ENCODE measurements around the gene DCAF4. TPM values are rescaled to one million over a fixed set of nuclear protein-coding genes. Genes with fewer than 3 reads are reported as not detected.

The DCAF4 gene
- total and polyA plus RNA-seq, 4 experiments from 2014 or later: 7.2 to 26.9 (median 17.7) TPM

DNA sequence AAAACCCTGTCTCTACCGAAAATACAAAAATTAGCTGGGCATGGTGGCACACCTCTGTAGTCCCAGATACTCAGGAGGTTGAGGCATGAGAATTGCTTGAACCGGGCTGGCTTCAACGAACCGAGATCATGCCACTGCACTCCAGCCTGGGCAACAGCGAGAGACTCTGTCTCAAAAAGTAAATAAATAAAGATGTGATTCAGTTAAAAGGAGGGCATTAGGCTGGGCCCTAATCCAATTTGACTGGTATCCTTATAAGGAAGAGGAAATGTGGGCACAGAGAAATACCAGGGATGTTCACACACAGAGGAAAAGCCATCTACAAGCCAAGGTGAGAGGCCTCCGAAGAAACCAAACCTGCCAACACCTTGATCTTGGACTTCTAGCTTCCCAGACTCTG lies 10.1 kb upstream of the DCAF4 start:
- no peaks in the 10 kb centered on the region for H3K36me3 ChIP-seq (ENCODE audit: insufficient read depth, low read length)
- H3K9me3 ChIP-seq (ENCODE audit: control insufficient read depth in 1 of 2, low read length in 2 of 2): no peaks in the 10 kb centered on the region
- no peak overlapping the region for H3K27ac ChIP-seq (ENCODE audit: low read depth, low read length)
- H3K4me1 ChIP-seq (ENCODE audit: insufficient read depth, low read length): no peaks in the 10 kb centered on the region
- POLR2A ChIA-PET (ENCODE audit: partially characterized antibody): no interaction called here
- Mint-ChIP-seq H3K27me3 (peaks cover 3 to 11% of the 10 kb centered on the region in 2 donors), H3K4me1 (peaks cover 0 to 2% (median under 1%) of the 10 kb centered on the region in 4 donors), H3K36me3 (no peaks in the 10 kb centered on the region), H3K4me3 (no peak overlapping the region), H3K9me3 (no peaks in the 10 kb centered on the region), H3K27ac (no peak overlapping the region)
- intact Hi-C loops (cut with micrococcal nuclease): no loop called here
- no peaks in the 10 kb centered on the region for H3K27me3 ChIP-seq (ENCODE audit: insufficient read depth, low read length)
- no peak for DNase-seq
- CTCF ChIA-PET (ENCODE audit: partially characterized antibody): no interaction called here
- no peak overlapping the region for H3K4me3 ChIP-seq (ENCODE audit: low read length in 2 of 2)

GRCh38 chr14:72917094-72917802 lies 9.0 kb upstream of the DCAF4 start:
- Mint-ChIP-seq H3K27ac (peak overlapping the region in 1 of 7 donors; percentile 29), H3K27me3 (peaks cover 3 to 15% of the 10 kb centered on the region in 2 donors), H3K36me3 (no peaks in the 10 kb centered on the region), H3K4me3 (no peak overlapping the region), H3K9me3 (no peaks in the 10 kb centered on the region), H3K4me1 (peaks cover 0 to 2% (median under 1%) of the 10 kb centered on the region in 4 donors)
- ChIA-PET POLR2A (ENCODE audit: partially characterized antibody) (no interaction called here), CTCF (ENCODE audit: partially characterized antibody) (interaction anchor here (0.7 to 1.3 kb wide), 2 partner anchors 8 to 31 kb away, joined by 3 read pairs; no protein-coding TSS in a partner anchor)
- H3K9me3 ChIP-seq (ENCODE audit: control insufficient read depth in 1 of 2, low read length in 2 of 2): no peaks in the 10 kb centered on the region
- H3K4me3 ChIP-seq (ENCODE audit: low read length in 2 of 2): no peak overlapping the region
- H3K27ac ChIP-seq (ENCODE audit: low read depth, low read length): no peak overlapping the region
- H3K36me3 ChIP-seq (ENCODE audit: insufficient read depth, low read length): no peaks in the 10 kb centered on the region
- no peak for DNase-seq
- intact Hi-C loops (cut with micrococcal nuclease): no loop called here
- H3K27me3 ChIP-seq (ENCODE audit: insufficient read depth, low read length): no peaks in the 10 kb centered on the region
- no peaks in the 10 kb centered on the region for H3K4me1 ChIP-seq (ENCODE audit: insufficient read depth, low read length)

DNA sequence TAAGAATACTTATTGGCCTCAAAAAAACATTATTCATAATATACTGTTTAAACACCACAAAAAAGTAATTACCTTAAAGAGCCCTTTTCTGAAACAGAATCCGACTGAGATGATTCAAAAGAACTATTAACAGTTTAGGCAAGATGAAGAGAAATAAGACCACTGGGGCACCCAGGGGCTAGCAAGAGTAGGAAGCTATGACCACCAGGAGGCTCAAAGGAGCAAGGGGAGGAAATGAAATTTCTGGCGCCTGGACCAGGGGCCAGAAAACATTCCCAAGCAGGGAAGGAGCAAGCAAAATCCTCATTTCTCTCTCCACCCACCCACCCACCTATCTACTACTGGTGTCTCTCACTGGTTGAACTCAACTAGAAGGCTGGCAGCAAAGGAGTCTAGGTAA lies 6.3 kb upstream of the DCAF4 start:
- intact Hi-C loops (cut with micrococcal nuclease): loop anchor here (10.0 kb wide), 1 partner anchor 105 kb away; the partner anchor contains the start of gene ZFYVE1
- no peaks in the 10 kb centered on the region for H3K36me3 Mint-ChIP-seq
- DNase-seq: no peak
- no peaks in the 10 kb centered on the region for H3K4me1 Mint-ChIP-seq
- POLR2A ChIA-PET (ENCODE audit: partially characterized antibody): no interaction called here
- no peaks in the 10 kb centered on the region for H3K9me3 Mint-ChIP-seq
- no peaks in the 10 kb centered on the region for H3K4me1 ChIP-seq (ENCODE audit: insufficient read depth, low read length)
- no peaks in the 10 kb centered on the region for H3K27me3 ChIP-seq (ENCODE audit: insufficient read depth, low read length)
- H3K4me3 Mint-ChIP-seq: no peak overlapping the region
- no peak overlapping the region for H3K27ac ChIP-seq (ENCODE audit: low read depth, low read length)
- H3K27ac Mint-ChIP-seq: no peak overlapping the region
- H3K9me3 ChIP-seq (ENCODE audit: control insufficient read depth in 1 of 2, low read length in 2 of 2): no peaks in the 10 kb centered on the region
- CTCF ChIA-PET (ENCODE audit: partially characterized antibody): interaction anchor here (1.1 to 4.4 kb wide), 2 partner anchors 15 to 406 kb away, joined by 4 to 14 read pairs; no protein-coding TSS in a partner anchor
- no peaks in the 10 kb centered on the region for H3K36me3 ChIP-seq (ENCODE audit: insufficient read depth, low read length)
- H3K4me3 ChIP-seq (ENCODE audit: low read length in 2 of 2): no peak overlapping the region
- peaks cover 2 to 11% of the 10 kb centered on the region in 2 donors for H3K27me3 Mint-ChIP-seq

GRCh38 chr14:72921396-72921795 lies 4.9 kb upstream of the DCAF4 start:
- intact Hi-C loops (cut with micrococcal nuclease): loop anchor here (10.0 kb wide), 1 partner anchor 103 kb away; the partner anchor contains the start of gene ZFYVE1
- peaks cover 0 to 2% of the 10 kb centered on the region in 2 donors for H3K36me3 Mint-ChIP-seq
- H3K9me3 Mint-ChIP-seq: no peaks in the 10 kb centered on the region
- Histone ChIP-seq H3K27me3 (ENCODE audit: insufficient read depth, low read length) (no peaks in the 10 kb centered on the region), H3K4me1 (ENCODE audit: insufficient read depth, low read length) (peaks cover 7% of the 10 kb centered on the region), H3K36me3 (ENCODE audit: insufficient read depth, low read length) (no peaks in the 10 kb centered on the region), H3K9me3 (ENCODE audit: control insufficient read depth in 1 of 2, low read length in 2 of 2) (no peaks in the 10 kb centered on the region), H3K27ac (ENCODE audit: low read depth, low read length) (no peak overlapping the region), H3K4me3 (ENCODE audit: low read length in 2 of 2) (no peak overlapping the region)
- POLR2A ChIA-PET (ENCODE audit: partially characterized antibody): no interaction called here
- H3K4me1 Mint-ChIP-seq: peaks cover 2 to 9% (median 6%) of the 10 kb centered on the region in 4 donors
- no peak overlapping the region for H3K4me3 Mint-ChIP-seq
- CTCF ChIA-PET (ENCODE audit: partially characterized antibody): interaction anchor here (4.4 kb wide), 1 partner anchor 17 kb away, joined by 14 read pairs; no protein-coding TSS in a partner anchor
- no peak for DNase-seq
- peaks cover 0 to 9% of the 10 kb centered on the region in 2 donors for H3K27me3 Mint-ChIP-seq
- H3K27ac Mint-ChIP-seq: no peak overlapping the region

DNA sequence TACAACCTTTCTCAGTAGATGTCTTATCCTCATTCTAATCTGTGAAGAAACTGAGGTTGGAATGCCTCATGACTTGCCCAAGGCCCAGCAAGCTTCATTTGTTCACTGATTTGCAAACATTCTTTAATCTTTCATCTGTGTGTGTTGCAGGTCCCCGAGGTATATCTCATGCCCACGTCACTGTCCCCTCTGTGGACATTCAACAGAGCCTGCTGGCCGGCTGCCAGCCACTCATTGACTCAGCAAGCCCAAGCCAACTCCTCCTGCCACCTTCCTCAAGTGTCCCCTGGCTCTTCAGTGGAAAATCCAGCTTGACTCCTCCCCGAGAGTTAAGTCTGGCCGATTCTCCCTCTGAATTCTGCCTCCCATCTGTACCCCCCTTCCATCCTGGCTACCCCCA lies 1.9 kb upstream of the DCAF4 start:
- POLR2A ChIA-PET (ENCODE audit: partially characterized antibody): interaction anchor here (2.6 kb wide), 1 partner anchor 30 kb away, joined by 9 read pairs; the partner anchor contains the start of gene DPF3
- H3K36me3 ChIP-seq (ENCODE audit: insufficient read depth, low read length): no peaks in the 10 kb centered on the region
- Mint-ChIP-seq H3K4me3 (peak overlapping the region in 1 of 8 donors; percentile 2), H3K27ac (peak overlapping the region in 1 of 7 donors; percentile 30), H3K4me1 (peaks cover 5 to 17% (median 12%) of the 10 kb centered on the region in 4 donors), H3K36me3 (peaks cover 0 to 3% of the 10 kb centered on the region in 2 donors), H3K9me3 (no peaks in the 10 kb centered on the region), H3K27me3 (peaks cover 0 to 6% of the 10 kb centered on the region in 2 donors)
- peaks cover 12% of the 10 kb centered on the region for H3K4me1 ChIP-seq (ENCODE audit: insufficient read depth, low read length)
- no peak overlapping the region for H3K4me3 ChIP-seq (ENCODE audit: low read length in 2 of 2)
- no peak for DNase-seq
- CTCF ChIA-PET (ENCODE audit: partially characterized antibody): interaction anchor here (1.6 kb wide), 1 partner anchor 18 kb away, joined by 4 read pairs; no protein-coding TSS in a partner anchor
- intact Hi-C loops (cut with micrococcal nuclease): loop anchor here (10.0 kb wide), 1 partner anchor 100 kb away; the partner anchor contains the start of gene ZFYVE1
- no peaks in the 10 kb centered on the region for H3K9me3 ChIP-seq (ENCODE audit: control insufficient read depth in 1 of 2, low read length in 2 of 2)
- H3K27ac ChIP-seq (ENCODE audit: low read depth, low read length): no peak overlapping the region
- H3K27me3 ChIP-seq (ENCODE audit: insufficient read depth, low read length): no peaks in the 10 kb centered on the region

DNA sequence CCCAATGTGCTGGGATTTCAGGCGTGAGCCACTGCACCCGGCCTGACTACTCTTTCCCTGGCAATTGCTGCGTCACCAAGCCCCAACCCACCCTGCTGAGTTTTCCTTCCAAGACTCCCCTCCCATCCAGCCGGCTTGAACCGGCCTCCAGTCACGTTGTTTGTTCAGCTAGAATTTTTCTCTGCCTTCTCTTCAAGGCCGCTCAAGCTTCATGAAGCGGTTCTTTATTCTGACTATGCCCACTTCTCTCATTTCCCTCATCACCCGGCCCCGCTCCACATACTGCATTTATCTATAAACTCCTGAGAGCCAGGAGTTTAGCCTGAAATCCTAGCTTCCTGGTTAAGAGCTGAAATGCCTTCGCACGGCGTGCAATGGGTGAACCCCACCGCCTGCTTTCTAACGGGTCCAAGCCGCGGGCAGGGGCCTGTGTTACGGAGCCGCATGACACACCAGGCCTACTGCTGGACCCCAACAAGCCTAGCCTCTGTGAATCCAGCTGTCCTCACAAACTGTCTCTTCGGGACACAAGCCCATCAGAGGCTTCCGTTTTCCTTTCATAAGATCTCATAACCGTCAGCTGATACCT lies 999 bp upstream of the DCAF4 start:
- peaks cover 0 to 6% of the 10 kb centered on the region in 2 donors for H3K27me3 Mint-ChIP-seq
- H3K27ac ChIP-seq (ENCODE audit: low read depth, low read length): peak overlapping the region; percentile 66
- peaks cover 0 to 3% of the 10 kb centered on the region in 2 donors for H3K36me3 Mint-ChIP-seq
- ChIA-PET POLR2A (ENCODE audit: partially characterized antibody) (interaction anchor here (2.6 kb wide), 1 partner anchor 31 kb away, joined by 9 read pairs; the partner anchor contains the start of gene DPF3), CTCF (ENCODE audit: partially characterized antibody) (interaction anchor here (0.9 to 2.6 kb wide), 5 partner anchors 8 to 408 kb away, joined by 3 to 9 read pairs (median 4); no protein-coding TSS in a partner anchor)
- H3K27me3 ChIP-seq (ENCODE audit: insufficient read depth, low read length): no peaks in the 10 kb centered on the region
- H3K36me3 ChIP-seq (ENCODE audit: insufficient read depth, low read length): no peaks in the 10 kb centered on the region
- H3K4me1 Mint-ChIP-seq: peaks cover 5 to 17% (median 12%) of the 10 kb centered on the region in 4 donors
- H3K27ac Mint-ChIP-seq: peak overlapping the region in 6 of 7 donors; percentile 93 to 97 (median 96)
- peak overlapping the region; percentile 91 to 99 (median 93) for H3K4me3 Mint-ChIP-seq
- H3K9me3 ChIP-seq (ENCODE audit: control insufficient read depth in 1 of 2, low read length in 2 of 2): no peaks in the 10 kb centered on the region
- intact Hi-C loops (cut with micrococcal nuclease): loop anchor here (10.0 kb wide), 1 partner anchor 100 kb away; the partner anchor contains the start of gene ZFYVE1
- no peaks in the 10 kb centered on the region for H3K9me3 Mint-ChIP-seq
- peak overlapping the region in 1 of 2 donors; percentile 82 for H3K4me3 ChIP-seq (ENCODE audit: low read length in 2 of 2)
- DNase-seq: no peak
- peaks cover 12% of the 10 kb centered on the region for H3K4me1 ChIP-seq (ENCODE audit: insufficient read depth, low read length)
